Transverse colon (tissue), 3 donors: ENCODE results near the gene MTA1.

Experiments
- CTCF ChIP-seq, 5 experiments: fragments of 200-600 bp in 3 of 5; fragments of 450-650 bp in 2 of 5; sonication (generic) in 3 of 5; IDR thresholded peaks; 1 replicate in 2 of 5; 2 replicates in 3 of 5; pipeline ENCODE4 v1.5.1; 2016 to 2017; ENCODE audit warnings: antibody characterized with exemption in 5 of 5, inconsistent platforms in 3 of 5, mild to moderate bottlenecking in 2 of 5, moderate library complexity in 1 of 5
- POLR2A ChIP-seq: fragments of 450-650 bp; IDR thresholded peaks from one replicate; pipeline ENCODE4 v1.6.1; 2016; ENCODE audit warnings: antibody characterized with exemption, mild to moderate bottlenecking, moderate library complexity

DNA sequence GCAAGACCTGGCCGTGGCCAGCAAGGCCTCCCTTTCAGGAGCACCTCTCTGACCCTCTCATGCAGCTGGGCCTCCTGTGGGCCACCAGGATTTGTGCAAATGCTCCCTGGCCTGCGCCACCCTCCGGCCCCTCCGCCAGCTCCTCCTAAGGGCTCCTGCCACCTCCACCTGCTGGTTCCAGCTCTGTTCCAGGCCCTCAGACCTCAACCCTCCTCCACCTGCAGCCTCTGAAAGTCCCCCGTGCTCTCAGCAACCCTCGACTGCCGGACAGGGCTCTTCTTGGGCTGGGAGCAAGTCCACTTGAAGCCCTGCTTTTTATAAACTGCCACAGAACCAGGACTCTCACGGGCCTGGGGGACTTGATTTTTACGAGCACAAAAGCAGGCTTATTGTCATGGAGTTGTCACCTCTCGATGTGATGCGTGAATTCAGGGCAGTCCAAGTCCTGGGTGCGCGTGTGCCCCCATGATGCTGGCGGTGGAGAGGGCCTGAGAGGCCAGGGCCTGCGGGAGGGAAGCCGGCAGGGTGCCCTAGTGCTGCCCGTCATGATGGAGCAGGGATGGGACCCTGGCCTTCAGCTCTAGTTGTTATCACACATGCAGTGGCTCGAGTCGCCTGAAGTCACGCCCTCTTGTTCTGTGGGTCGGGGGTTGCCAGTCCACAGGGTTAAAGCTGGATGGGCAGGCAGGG, 80.6 kb downstream of the MTA1 start:
- TF ChIP-seq CTCF (IDR thresholded peaks at IDR 0.05) = no peak
- TF ChIP-seq POLR2A = no peak
